Epithelial cell of esophagus (primary cell): ENCODE measurements around the gene PDE8B.
A peak's percentile ranks its signal among the peaks of the same experiment; 100 is the strongest.

Source experiments
- DNase-seq: peaks from one replicate; pipeline ENCODE4 v3.0.0; 2010; ENCODE audit warnings: low read depth
- H3K4me3 ChIP-seq: 2 replicates; pipeline ENCODE4 v1.5.1; 2011; ENCODE audit warnings: mild to moderate bottlenecking, low read length, control low read depth
- TF ChIP-seq, protein P1 (sequence below): IDR thresholded peaks from 2 replicates; pipeline ENCODE4 v1.5.1; 2011; ENCODE audit warnings: low read depth, mild to moderate bottlenecking, low read length, control low read depth, inconsistent platforms; ENCODE audit not compliant: insufficient read depth; ENCODE audit errors: missing control alignments

The PDE8B gene

GRCh38 chr5:77311214-77311571 is 100.7 kb downstream of the PDE8B start:
- TF ChIP-seq, protein P1, sequence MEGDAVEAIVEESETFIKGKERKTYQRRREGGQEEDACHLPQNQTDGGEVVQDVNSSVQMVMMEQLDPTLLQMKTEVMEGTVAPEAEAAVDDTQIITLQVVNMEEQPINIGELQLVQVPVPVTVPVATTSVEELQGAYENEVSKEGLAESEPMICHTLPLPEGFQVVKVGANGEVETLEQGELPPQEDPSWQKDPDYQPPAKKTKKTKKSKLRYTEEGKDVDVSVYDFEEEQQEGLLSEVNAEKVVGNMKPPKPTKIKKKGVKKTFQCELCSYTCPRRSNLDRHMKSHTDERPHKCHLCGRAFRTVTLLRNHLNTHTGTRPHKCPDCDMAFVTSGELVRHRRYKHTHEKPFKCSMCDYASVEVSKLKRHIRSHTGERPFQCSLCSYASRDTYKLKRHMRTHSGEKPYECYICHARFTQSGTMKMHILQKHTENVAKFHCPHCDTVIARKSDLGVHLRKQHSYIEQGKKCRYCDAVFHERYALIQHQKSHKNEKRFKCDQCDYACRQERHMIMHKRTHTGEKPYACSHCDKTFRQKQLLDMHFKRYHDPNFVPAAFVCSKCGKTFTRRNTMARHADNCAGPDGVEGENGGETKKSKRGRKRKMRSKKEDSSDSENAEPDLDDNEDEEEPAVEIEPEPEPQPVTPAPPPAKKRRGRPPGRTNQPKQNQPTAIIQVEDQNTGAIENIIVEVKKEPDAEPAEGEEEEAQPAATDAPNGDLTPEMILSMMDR: no peak
- no peak overlapping the region for H3K4me3 ChIP-seq
- no peak for DNase-seq

DNA sequence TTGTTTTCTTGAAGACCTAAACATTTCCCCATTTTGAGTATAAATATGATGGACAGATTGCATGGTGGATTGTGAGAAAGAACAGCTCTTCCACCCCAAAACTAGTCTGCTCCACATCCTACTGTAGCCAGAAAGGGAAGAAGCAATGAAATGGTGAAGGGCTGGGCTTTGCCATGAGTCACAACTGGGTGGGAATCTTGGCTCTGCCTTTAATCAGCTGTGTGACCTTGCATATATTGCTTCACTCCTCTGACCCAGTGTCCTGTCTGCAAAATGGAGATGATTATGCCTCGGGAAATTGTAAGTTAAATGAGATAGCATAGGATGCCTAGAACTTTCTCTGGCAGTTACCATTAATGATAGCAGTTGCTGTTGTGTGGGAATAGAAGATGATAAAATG is 101.9 kb downstream of the PDE8B start:
- TF ChIP-seq, protein P1: no peak
- no peak overlapping the region for H3K4me3 ChIP-seq
- DNase-seq: peak; percentile 48

DNA sequence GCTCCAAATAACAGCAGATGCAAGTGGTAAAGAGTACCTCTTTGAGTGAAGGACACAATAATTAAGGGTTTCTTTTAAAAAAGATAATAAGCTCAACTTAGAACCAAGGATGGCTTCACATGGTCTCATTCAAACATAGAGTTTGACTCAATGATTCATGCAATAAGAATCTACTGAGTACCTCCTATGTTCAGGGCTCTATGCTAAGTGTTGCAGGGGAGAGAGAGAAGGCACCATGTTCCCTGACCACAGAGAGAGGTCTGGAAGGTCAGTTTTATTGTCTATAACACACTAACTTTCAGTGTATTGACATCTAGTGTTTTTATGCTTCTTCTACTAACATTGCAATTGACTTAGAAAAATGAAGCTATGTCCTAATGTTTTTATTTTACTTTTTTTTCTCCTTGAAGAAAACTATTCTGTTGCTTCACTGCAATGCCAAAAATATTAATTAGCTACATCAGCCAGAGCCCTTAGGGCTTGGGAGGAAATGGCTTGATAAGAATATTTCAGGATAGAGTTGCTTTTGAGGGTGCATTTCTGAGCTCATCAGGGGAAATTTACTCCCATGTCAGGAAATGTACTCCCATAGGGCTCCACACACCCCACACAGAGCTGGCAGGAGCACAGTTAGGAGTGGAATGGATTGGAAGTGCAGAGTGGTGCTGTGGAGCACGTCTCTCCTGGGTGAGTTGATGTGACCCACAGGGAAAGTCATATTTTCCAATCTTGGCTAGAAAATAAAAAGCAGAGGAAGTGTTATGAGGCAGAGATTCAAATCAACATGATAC is 106.6 kb downstream of the PDE8B start:
- TF ChIP-seq, protein P1: no peak
- no peak overlapping the region for H3K4me3 ChIP-seq
- no peak for DNase-seq

GRCh38 chr5:77318060-77318459 is 107.6 kb downstream of the PDE8B start:
- no peak for DNase-seq
- TF ChIP-seq, protein P1: no peak
- no peak overlapping the region for H3K4me3 ChIP-seq

- TF ChIP-seq, protein P1: no peak
- no peak for DNase-seq
- H3K4me3 ChIP-seq: no peak overlapping the region
Observed at GRCh38 chr5:77319117-77319804, 108.8 kb downstream of the PDE8B start.

DNA sequence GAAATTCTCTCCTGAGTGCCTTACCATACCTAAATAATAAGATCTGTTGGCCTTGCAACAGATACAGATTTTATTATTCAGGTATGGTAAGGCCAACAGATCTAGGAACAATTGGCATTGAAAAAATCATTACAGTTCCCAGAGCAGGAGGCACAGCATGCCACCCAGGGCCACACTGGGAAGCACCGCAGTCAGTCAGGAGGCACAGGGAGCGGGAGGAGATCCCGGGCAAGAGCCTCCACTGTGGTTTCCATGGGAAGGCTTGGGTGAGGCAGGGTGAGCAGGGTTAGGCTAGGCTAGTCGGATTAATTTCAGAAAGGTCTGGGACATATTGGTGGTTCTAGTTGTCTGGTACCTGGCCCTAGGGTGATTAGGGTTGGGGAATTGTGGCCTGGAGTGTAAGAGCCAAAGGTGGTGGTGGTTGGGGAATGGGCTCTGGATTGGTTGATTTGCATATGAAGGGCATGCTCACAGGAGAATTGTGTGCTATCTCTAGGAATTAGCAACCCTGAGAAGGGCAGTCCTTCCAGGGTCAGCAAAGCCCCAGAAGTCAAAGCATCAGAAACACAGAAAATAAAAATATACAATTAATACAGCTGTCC is 111.4 kb downstream of the PDE8B start:
- DNase-seq: no peak
- H3K4me3 ChIP-seq: no peak overlapping the region
- TF ChIP-seq, protein P1: no peak
